HepG2 (cell line): ENCODE measurements around the gene CAMKK1. TPM values are rescaled to one million over a fixed set of nuclear protein-coding genes. Genes with fewer than 3 reads are reported as not detected.

ENCODE experiments used
- EED ChIP-seq: sonication (generic); formaldehyde crosslinking; IDR thresholded peaks from 2 replicates; pipeline ENCODE4 v1.5.0; 2020; ENCODE audit warnings: mild to moderate bottlenecking, missing genetic modification reagents
- FOXA1 ChIP-seq, 2 experiments: fragments of 450-650 bp in 1 of 2; sonication (generic) in 1 of 2; formaldehyde crosslinking in 1 of 2; IDR thresholded peaks; 2 replicates each; pipeline versions ENCODE4 v1.4.0 to v1.6.1; 2016 to 2020; ENCODE audit warnings: missing genetic modification reagents in 1 of 2
- HDAC1 ChIP-seq: sonication (generic); formaldehyde crosslinking; IDR thresholded peaks from 2 replicates; pipeline ENCODE4 v1.5.1; 2020; ENCODE audit warnings: mild to moderate bottlenecking, missing genetic modification reagents
- HNRNPK ChIP-seq: fragments of 200-400 bp; formaldehyde crosslinking; IDR thresholded peaks from 2 replicates; pipeline ENCODE4 v1.6.1; 2018; ENCODE audit warnings: low read length, low read depth, moderate library complexity, mild to moderate bottlenecking; ENCODE audit not compliant: poor library complexity, severe bottlenecking
- KDM4B ChIP-seq: sonication (generic); formaldehyde crosslinking; IDR thresholded peaks from 2 replicates; pipeline ENCODE4 v1.4.0; 2020; ENCODE audit warnings: missing genetic modification reagents
- MAFK ChIP-seq, 2 experiments: IDR thresholded peaks in 1 of 2; conservative IDR thresholded peaks in 1 of 2; 2 replicates each; pipeline ENCODE4 v1.6.1; 2011; ENCODE audit warnings: improper control_type of control experiment in 2 of 2, low read length in 2 of 2
- MED1 ChIP-seq: sonication (generic); formaldehyde crosslinking; IDR thresholded peaks from 2 replicates; pipeline ENCODE4 v1.4.0; 2020; ENCODE audit warnings: missing genetic modification reagents
- RARG ChIP-seq: sonication (generic); formaldehyde crosslinking; IDR thresholded peaks from 2 replicates; pipeline ENCODE4 v1.4.0; 2020; ENCODE audit warnings: low read depth, mild to moderate bottlenecking, missing genetic modification reagents
- RFX3 ChIP-seq: IDR thresholded peaks from 2 replicates; pipeline ENCODE4 v1.6.1; 2016; ENCODE audit warnings: missing biosample characterization, missing genetic modification reagents
- RFXAP ChIP-seq: sonication (generic); formaldehyde crosslinking; IDR thresholded peaks from 2 replicates; pipeline ENCODE4 v1.4.0; 2020; ENCODE audit warnings: missing genetic modification reagents, borderline replicate concordance
- SPEN ChIP-seq: sonication (generic); formaldehyde crosslinking; IDR thresholded peaks from 2 replicates; pipeline ENCODE4 v1.5.1; 2020; ENCODE audit warnings: low read depth, mild to moderate bottlenecking, missing genetic modification reagents
- TFAP4 ChIP-seq: sonication (generic); IDR thresholded peaks from 2 replicates; pipeline ENCODE4 v1.6.1; 2016; ENCODE audit warnings: low read depth, borderline replicate concordance
- TRIM22 ChIP-seq: fragments of 450-650 bp; IDR thresholded peaks from 2 replicates; pipeline ENCODE4 v1.6.1; 2017
- ZNF274 ChIP-seq: sonication (generic); formaldehyde crosslinking; IDR thresholded peaks from 2 replicates; pipeline ENCODE4 v1.5.1; 2020; ENCODE audit warnings: mild to moderate bottlenecking, missing genetic modification reagents
- ZNF549 ChIP-seq: sonication (generic); formaldehyde crosslinking; IDR thresholded peaks from 2 replicates; pipeline ENCODE4 v1.5.0; 2020; ENCODE audit warnings: missing genetic modification reagents
- ZNF598 ChIP-seq: sonication (generic); formaldehyde crosslinking; IDR thresholded peaks from 2 replicates; pipeline ENCODE4 v1.5.1; 2020; ENCODE audit warnings: mild to moderate bottlenecking, missing genetic modification reagents, borderline replicate concordance
- ZNF605 ChIP-seq: sonication (generic); formaldehyde crosslinking; IDR thresholded peaks from 2 replicates; pipeline ENCODE4 v1.8.0; 2022; ENCODE audit warnings: mild to moderate bottlenecking, missing genetic modification reagents
- ZNF704 ChIP-seq: sonication (generic); formaldehyde crosslinking; IDR thresholded peaks from 2 replicates; pipeline ENCODE4 v1.8.1; 2023; ENCODE audit warnings: mild to moderate bottlenecking, inconsistent platforms, moderate library complexity, missing genetic modification reagents, borderline replicate concordance
- ZNF761 ChIP-seq: sonication (generic); formaldehyde crosslinking; conservative IDR thresholded peaks from 2 replicates; pipeline ENCODE4 v1.4.0; 2020; ENCODE audit warnings: mild to moderate bottlenecking, missing genetic modification reagents
- ZNF790 ChIP-seq: sonication (generic); formaldehyde crosslinking; IDR thresholded peaks from 2 replicates; pipeline ENCODE4 v1.8.0; 2022; ENCODE audit warnings: missing genetic modification reagents, mild to moderate bottlenecking, borderline replicate concordance
- polyA plus RNA-seq, 8 experiments: library from polyadenylated mRNA; depleted of rRNA in 3 of 8; stranded (reverse) in 7 of 8; unstranded in 1 of 8; fragments of >200 nt; fragmentation: Illumina TruSeq in 4 of 8; extraction: Trizol in 4 of 8; gene quantifications; 2 replicates each; pipeline versions ENCODE4 v1.2.1 to v1.2.3, GENCODE V29; 2011 to 2016; ENCODE audit warnings: low read depth in 4 of 8, missing spikeins in 1 of 8, mixed read lengths in 1 of 8; ENCODE audit not compliant: insufficient read depth in 1 of 8
- total RNA-seq, 5 experiments: library from RNA; depleted of rRNA; stranded (reverse); fragments of >200 nt; fragmentation: Illumina TruSeq; extraction: Trizol; gene quantifications; 2 replicates each; pipeline ENCODE4 v1.2.3, GENCODE V29; 2016; ENCODE audit warnings: low read depth in 1 of 5
- TF ChIP-seq, protein P1 (sequence below): sonication (generic); formaldehyde crosslinking; IDR thresholded peaks from 2 replicates; pipeline ENCODE4 v1.4.0; 2020; ENCODE audit warnings: missing genetic modification reagents

CAMKK1 gene
- total and polyA plus RNA-seq, 2 of the 13 experiments (the other 11 are each of a cell fraction or from before 2014, with no cell fraction given), result 1.5 to 1.6 TPM

GRCh38 chr17:3845621-3846436 lies 47.0 kb downstream of the CAMKK1 start, which contains the start of gene NCBP3 (continued):
- TF ChIP-seq ZNF704 (CRISPR knock-in tag), result 0 out of 2 replicates have a peak, but pooled peaks have one; percentile 58
- TF ChIP-seq MED1 (CRISPR knock-in tag), result peak; percentile 87
- no peak for TF ChIP-seq MAFK (conservative IDR thresholded peaks at IDR 0.05 in 1 of 2, IDR thresholded peaks at IDR 0.05 in 1 of 2; ENCODE audit: low read length in 2 of 2)
- no peak for TF ChIP-seq TRIM22
- peak; percentile 91 for TF ChIP-seq HNRNPK
- TF ChIP-seq RFXAP (CRISPR knock-in tag), result peak; percentile 82; the same call in 1 of the 2 replicates
- TF ChIP-seq EED (CRISPR knock-in tag), result peak; percentile 64; the same call in 1 of the 2 replicates
- peak; percentile 95 for TF ChIP-seq SPEN (CRISPR knock-in tag)
- peak; percentile 87 for TF ChIP-seq ZNF274 (CRISPR knock-in tag)
- peak; percentile 73 for TF ChIP-seq ZNF605 (CRISPR knock-in tag)
- TF ChIP-seq ZNF549 (CRISPR knock-in tag), result no peak
- TF ChIP-seq RFX3, result no peak
- TF ChIP-seq, protein P1, sequence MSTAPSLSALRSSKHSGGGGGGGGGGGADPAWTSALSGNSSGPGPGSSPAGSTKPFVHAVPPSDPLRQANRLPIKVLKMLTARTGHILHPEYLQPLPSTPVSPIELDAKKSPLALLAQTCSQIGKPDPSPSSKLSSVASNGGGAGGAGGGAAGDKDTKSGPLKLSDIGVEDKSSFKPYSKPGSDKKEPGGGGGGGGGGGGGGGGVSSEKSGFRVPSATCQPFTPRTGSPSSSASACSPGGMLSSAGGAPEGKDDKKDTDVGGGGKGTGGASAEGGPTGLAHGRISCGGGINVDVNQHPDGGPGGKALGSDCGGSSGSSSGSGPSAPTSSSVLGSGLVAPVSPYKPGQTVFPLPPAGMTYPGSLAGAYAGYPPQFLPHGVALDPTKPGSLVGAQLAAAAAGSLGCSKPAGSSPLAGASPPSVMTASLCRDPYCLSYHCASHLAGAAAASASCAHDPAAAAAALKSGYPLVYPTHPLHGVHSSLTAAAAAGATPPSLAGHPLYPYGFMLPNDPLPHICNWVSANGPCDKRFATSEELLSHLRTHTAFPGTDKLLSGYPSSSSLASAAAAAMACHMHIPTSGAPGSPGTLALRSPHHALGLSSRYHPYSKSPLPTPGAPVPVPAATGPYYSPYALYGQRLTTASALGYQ (CRISPR knock-in tag), result peak; percentile 63
- peak; percentile 95 for TF ChIP-seq HDAC1 (CRISPR knock-in tag)
- TF ChIP-seq RARG (CRISPR knock-in tag), result no peak
- TF ChIP-seq ZNF790 (CRISPR knock-in tag), result peak; percentile 63; the same call in 1 of the 2 replicates
- peak; percentile 46; the same call in 1 of the 2 replicates for TF ChIP-seq TFAP4
- TF ChIP-seq FOXA1 (IDR thresholded peaks at IDR 0.05), result no peak
- no peak for TF ChIP-seq FOXA1 (CRISPR knock-in tag; IDR thresholded peaks at IDR 0.05)
- TF ChIP-seq ZNF761 (CRISPR knock-in tag), result peak; percentile 66; the same call in 1 of the 2 replicates
- no peak for TF ChIP-seq KDM4B (CRISPR knock-in tag)
- 0 out of 2 replicates have a peak, but pooled peaks have one; percentile 62 for TF ChIP-seq ZNF598 (CRISPR knock-in tag)
